ENCODE results near the gene ZNF804A. TPM values are rescaled to one million over a fixed set of nuclear protein-coding genes. Genes with fewer than 3 reads are reported as not detected.

ZNF804A gene
- total and polyA plus RNA-seq, 4 donors, result 0.17 to 0.52 (median 0.26) TPM

GRCh38 chr2:184685999-184686841 lies 87.9 kb downstream of the ZNF804A start:
- Histone ChIP-seq H3K27ac (ENCODE audit: low read depth in 1 of 2, low read length in 1 of 2) (no peak overlapping the region), H3K27me3 (ENCODE audit: control insufficient read depth in 3 of 3, insufficient read depth in 3 of 3, low read length in 2 of 3) (no peaks in the 10 kb centered on the region), H3K9ac (ENCODE audit: insufficient read depth in 1 of 2, low read length in 2 of 2) (no peak overlapping the region), H3K4me3 (no peak overlapping the region), H3K36me3 (ENCODE audit: control insufficient read depth in 4 of 4, insufficient read depth in 4 of 4, low read length in 4 of 4) (no peaks in the 10 kb centered on the region), H3K9me3 (ENCODE audit: control insufficient read depth in 4 of 4, insufficient read depth in 3 of 4, low read length in 3 of 4) (peaks cover 0 to 2% (median 0%) of the 10 kb centered on the region in 4 donors), H3K4me1 (ENCODE audit: control insufficient read depth in 5 of 5, insufficient read depth in 5 of 5, low read length in 5 of 5) (no peaks in the 10 kb centered on the region)
- WGBS, 2 donors, result 81 to 88% methylated on average over 6 of the region's 6 CpGs
- no peak for TF ChIP-seq CTCF (IDR thresholded peaks at IDR 0.05; ENCODE audit: control extremely low read depth, extremely low read depth)
- DNase-seq (no peak), ATAC-seq (ENCODE audit: insufficient read depth, low FRiP score) (no peak)

- DNase-seq (peak in 1 of 3 donors; percentile 1), ATAC-seq (ENCODE audit: insufficient read depth, low FRiP score) (no peak)
- H3K27me3 ChIP-seq (ENCODE audit: control insufficient read depth in 3 of 3, insufficient read depth in 3 of 3, low read length in 2 of 3), result no peaks in the 10 kb centered on the region
- H3K4me1 ChIP-seq (ENCODE audit: control insufficient read depth in 5 of 5, insufficient read depth in 5 of 5, low read length in 5 of 5), result no peaks in the 10 kb centered on the region
- no peak overlapping the region for H3K27ac ChIP-seq (ENCODE audit: low read depth in 1 of 2, low read length in 1 of 2)
- H3K36me3 ChIP-seq (ENCODE audit: control insufficient read depth in 4 of 4, insufficient read depth in 4 of 4, low read length in 4 of 4), result no peaks in the 10 kb centered on the region
- TF ChIP-seq CTCF (IDR thresholded peaks at IDR 0.05; ENCODE audit: control extremely low read depth, extremely low read depth), result no peak
- no peak overlapping the region for H3K4me3 ChIP-seq
- WGBS, 2 donors, result 73 to 78% methylated on average over 1 of the region's 1 CpG
- H3K9me3 ChIP-seq (ENCODE audit: control insufficient read depth in 4 of 4, insufficient read depth in 3 of 4, low read length in 3 of 4), result peaks cover 0 to 2% (median 0%) of the 10 kb centered on the region in 4 donors
- no peak overlapping the region for H3K9ac ChIP-seq (ENCODE audit: insufficient read depth in 1 of 2, low read length in 2 of 2)
Observed at GRCh38 chr2:184689638-184690037, 91.3 kb downstream of the ZNF804A start.

DNA sequence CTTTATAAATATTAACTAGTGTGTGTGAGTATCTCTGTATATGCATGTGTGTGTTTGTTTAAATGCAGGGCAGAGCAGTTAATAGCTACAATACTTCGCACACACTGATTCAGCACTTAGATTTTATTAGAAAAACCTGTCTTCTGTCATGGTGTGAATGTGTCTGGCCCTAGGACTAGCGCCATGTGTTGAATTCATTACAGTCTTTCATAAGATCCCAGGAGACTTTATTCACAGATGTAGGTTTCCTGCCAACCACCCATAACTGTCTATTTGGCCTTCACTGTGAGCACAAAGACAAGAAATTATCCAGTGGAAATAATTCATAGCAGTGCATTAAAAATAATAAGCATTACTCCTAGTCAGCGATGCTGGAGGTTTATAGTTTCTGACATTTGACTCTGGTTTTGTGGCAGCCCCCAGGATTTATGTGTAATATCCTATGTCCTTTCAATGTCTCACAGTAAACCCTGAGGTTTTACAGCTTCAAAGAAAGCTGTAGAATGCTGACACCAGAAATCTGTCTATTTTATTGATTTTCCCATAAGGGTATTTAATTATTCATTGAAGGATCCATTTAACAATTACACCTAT lies 93.9 kb downstream of the ZNF804A start:
- no peaks in the 10 kb centered on the region for H3K9me3 ChIP-seq (ENCODE audit: control insufficient read depth in 4 of 4, insufficient read depth in 3 of 4, low read length in 3 of 4)
- no peaks in the 10 kb centered on the region for H3K36me3 ChIP-seq (ENCODE audit: control insufficient read depth in 4 of 4, insufficient read depth in 4 of 4, low read length in 4 of 4)
- DNase-seq (no peak), ATAC-seq (ENCODE audit: insufficient read depth, low FRiP score) (no peak)
- no peak for TF ChIP-seq CTCF (IDR thresholded peaks at IDR 0.05; ENCODE audit: control extremely low read depth, extremely low read depth)
- H3K27ac ChIP-seq (ENCODE audit: low read depth in 1 of 2, low read length in 1 of 2), result no peak overlapping the region
- WGBS, 2 donors, result 77 to 86% methylated on average over 3 of the region's 3 CpGs
- no peak overlapping the region for H3K9ac ChIP-seq (ENCODE audit: insufficient read depth in 1 of 2, low read length in 2 of 2)
- H3K4me1 ChIP-seq (ENCODE audit: control insufficient read depth in 5 of 5, insufficient read depth in 5 of 5, low read length in 5 of 5), result no peaks in the 10 kb centered on the region
- H3K4me3 ChIP-seq, result no peak overlapping the region
- no peaks in the 10 kb centered on the region for H3K27me3 ChIP-seq (ENCODE audit: control insufficient read depth in 3 of 3, insufficient read depth in 3 of 3, low read length in 2 of 3)

All from lung (tissue), 12 donors.